ENCODE measurements around the gene HS1BP3.

Gene HS1BP3

DNA sequence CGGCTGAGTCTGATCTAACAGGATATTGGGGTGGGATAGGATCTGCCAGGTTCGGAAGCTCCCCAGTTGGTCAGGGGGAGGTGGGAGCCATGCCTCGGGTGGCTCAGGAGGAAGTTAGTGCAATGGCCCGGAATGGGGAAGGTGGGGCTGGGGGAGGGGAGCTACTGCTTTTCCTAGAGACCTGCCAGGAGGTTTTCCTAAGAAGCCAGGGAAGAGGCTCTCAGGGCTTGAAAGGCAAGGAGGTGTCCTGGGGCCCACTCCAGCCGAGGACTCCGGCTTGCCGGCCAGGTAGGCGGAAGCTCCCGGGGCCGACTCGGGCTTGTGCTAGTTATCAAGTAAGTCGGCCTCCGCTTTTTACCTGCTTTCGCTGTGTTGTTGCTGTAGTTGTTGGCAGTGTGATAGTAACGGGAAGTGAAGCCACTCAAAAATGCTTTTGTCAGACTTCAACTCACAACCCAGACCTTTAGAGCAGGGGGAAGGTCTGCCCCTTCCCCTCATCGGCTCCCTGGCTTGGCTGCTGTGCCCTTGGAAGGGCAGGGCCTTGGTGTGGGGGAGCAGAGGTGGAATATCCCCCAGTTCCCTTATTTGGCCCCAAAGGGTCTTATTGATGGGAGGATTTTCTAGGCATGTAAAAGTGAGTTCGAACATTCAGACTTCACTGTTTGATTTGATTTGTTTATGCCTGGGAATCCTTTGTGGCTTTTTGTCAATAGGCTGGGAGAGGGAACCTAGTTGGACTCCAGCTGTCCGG lies 21.5 kb upstream of the HS1BP3 start:
- H3K4me3 ChIP-seq (ENCODE audit: low read depth, low read length) = no peak overlapping the region
- TF ChIP-seq POLR2A (IDR thresholded peaks at IDR 0.05; ENCODE audit: extremely low read depth, insufficient read length) = no peak
- TF ChIP-seq MYC (IDR thresholded peaks at IDR 0.05; ENCODE audit: low read depth, low read length) = no peak
- TF ChIP-seq, protein P1, sequence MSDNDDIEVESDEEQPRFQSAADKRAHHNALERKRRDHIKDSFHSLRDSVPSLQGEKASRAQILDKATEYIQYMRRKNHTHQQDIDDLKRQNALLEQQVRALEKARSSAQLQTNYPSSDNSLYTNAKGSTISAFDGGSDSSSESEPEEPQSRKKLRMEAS (IDR thresholded peaks at IDR 0.05; ENCODE audit: low read depth, low read length) = no peak
- TF ChIP-seq, protein P2, sequence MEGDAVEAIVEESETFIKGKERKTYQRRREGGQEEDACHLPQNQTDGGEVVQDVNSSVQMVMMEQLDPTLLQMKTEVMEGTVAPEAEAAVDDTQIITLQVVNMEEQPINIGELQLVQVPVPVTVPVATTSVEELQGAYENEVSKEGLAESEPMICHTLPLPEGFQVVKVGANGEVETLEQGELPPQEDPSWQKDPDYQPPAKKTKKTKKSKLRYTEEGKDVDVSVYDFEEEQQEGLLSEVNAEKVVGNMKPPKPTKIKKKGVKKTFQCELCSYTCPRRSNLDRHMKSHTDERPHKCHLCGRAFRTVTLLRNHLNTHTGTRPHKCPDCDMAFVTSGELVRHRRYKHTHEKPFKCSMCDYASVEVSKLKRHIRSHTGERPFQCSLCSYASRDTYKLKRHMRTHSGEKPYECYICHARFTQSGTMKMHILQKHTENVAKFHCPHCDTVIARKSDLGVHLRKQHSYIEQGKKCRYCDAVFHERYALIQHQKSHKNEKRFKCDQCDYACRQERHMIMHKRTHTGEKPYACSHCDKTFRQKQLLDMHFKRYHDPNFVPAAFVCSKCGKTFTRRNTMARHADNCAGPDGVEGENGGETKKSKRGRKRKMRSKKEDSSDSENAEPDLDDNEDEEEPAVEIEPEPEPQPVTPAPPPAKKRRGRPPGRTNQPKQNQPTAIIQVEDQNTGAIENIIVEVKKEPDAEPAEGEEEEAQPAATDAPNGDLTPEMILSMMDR (IDR thresholded peaks at IDR 0.05; ENCODE audit: low read depth, low read length) = no peak
- no peak for DNase-seq (ENCODE audit: low read depth)

DNA sequence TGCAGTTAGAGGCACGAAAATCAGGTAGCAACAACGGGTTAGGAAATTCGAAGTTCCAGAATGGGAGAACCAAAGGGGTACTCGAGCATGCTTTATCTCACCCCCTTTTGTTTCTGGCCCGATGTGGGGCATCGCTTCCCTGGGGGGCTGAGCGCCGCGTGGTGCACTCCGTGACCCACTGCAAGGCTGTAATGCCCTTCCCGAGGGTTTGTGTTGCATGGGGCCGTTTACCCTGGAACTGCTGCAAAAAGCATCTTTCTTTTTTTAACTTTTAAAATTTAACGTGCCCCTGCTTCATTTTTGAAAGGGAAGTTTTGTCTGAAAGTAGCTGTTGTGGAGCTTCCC lies 20.8 kb upstream of the HS1BP3 start:
- no peak for DNase-seq (ENCODE audit: low read depth)
- TF ChIP-seq, protein P2 (IDR thresholded peaks at IDR 0.05; ENCODE audit: low read depth, low read length) = no peak
- TF ChIP-seq POLR2A (IDR thresholded peaks at IDR 0.05; ENCODE audit: extremely low read depth, insufficient read length) (no peak), MYC (IDR thresholded peaks at IDR 0.05; ENCODE audit: low read depth, low read length) (no peak)
- TF ChIP-seq, protein P1 (IDR thresholded peaks at IDR 0.05; ENCODE audit: low read depth, low read length) = no peak
- no peak overlapping the region for H3K4me3 ChIP-seq (ENCODE audit: low read depth, low read length)

DNA sequence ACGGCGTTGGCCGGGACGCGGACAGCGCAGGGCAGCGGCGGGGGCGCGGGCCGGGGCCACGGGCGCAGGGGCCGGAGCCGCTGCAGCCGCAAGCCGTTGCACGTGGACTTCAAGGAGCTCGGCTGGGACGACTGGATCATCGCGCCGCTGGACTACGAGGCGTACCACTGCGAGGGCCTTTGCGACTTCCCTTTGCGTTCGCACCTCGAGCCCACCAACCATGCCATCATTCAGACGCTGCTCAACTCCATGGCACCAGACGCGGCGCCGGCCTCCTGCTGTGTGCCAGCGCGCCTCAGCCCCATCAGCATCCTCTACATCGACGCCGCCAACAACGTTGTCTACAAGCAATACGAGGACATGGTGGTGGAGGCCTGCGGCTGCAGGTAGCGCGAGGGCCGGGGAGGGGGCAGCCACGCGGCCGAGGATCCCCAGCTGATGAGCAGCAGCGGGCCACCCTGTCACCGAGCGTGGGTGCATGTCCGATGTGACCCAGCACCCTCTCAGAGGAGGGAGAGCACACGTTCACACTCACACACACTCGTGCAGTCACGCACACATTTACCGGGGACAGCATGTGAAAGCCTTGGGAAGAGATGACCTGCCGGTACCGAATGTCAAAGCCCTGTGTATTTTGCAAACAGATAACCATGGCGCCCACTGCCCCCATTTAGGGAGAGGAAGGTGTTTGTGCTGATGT lies 20.3 kb upstream of the HS1BP3 start:
- H3K4me3 ChIP-seq (ENCODE audit: low read depth, low read length) = no peak overlapping the region
- TF ChIP-seq, protein P2 (IDR thresholded peaks at IDR 0.05; ENCODE audit: low read depth, low read length) = no peak
- TF ChIP-seq, protein P1 (IDR thresholded peaks at IDR 0.05; ENCODE audit: low read depth, low read length) = no peak
- TF ChIP-seq MYC (IDR thresholded peaks at IDR 0.05; ENCODE audit: low read depth, low read length) (no peak), POLR2A (IDR thresholded peaks at IDR 0.05; ENCODE audit: extremely low read depth, insufficient read length) (no peak)
- no peak for DNase-seq (ENCODE audit: low read depth)

DNA sequence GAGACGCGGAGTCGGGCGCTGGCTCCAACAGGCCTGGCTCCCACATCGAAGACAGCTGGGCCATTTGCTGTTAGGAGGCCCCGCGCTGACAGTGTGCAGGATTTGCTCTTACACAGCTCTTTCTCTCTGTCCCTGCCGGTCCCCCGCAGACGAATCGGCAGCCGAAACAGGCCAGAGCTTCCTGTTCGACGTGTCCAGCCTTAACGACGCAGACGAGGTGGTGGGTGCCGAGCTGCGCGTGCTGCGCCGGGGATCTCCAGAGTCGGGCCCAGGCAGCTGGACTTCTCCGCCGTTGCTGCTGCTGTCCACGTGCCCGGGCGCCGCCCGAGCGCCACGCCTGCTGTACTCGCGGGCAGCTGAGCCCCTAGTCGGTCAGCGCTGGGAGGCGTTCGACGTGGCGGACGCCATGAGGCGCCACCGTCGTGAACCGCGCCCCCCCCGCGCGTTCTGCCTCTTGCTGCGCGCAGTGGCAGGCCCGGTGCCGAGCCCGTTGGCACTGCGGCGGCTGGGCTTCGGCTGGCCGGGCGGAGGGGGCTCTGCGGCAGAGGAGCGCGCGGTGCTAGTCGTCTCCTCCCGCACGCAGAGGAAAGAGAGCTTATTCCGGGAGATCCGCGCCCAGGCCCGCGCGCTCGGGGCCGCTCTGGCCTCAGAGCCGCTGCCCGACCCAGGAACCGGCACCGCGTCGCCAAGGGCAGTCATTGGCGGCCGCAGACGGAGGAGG lies 19.6 kb upstream of the HS1BP3 start:
- TF ChIP-seq, protein P2 (IDR thresholded peaks at IDR 0.05; ENCODE audit: low read depth, low read length) = no peak
- TF ChIP-seq POLR2A (IDR thresholded peaks at IDR 0.05; ENCODE audit: extremely low read depth, insufficient read length) = no peak
- TF ChIP-seq MYC (IDR thresholded peaks at IDR 0.05; ENCODE audit: low read depth, low read length) = no peak
- TF ChIP-seq, protein P1 (IDR thresholded peaks at IDR 0.05; ENCODE audit: low read depth, low read length) = no peak
- no peak for DNase-seq (ENCODE audit: low read depth)
- H3K4me3 ChIP-seq (ENCODE audit: low read depth, low read length) = no peak overlapping the region

DNA sequence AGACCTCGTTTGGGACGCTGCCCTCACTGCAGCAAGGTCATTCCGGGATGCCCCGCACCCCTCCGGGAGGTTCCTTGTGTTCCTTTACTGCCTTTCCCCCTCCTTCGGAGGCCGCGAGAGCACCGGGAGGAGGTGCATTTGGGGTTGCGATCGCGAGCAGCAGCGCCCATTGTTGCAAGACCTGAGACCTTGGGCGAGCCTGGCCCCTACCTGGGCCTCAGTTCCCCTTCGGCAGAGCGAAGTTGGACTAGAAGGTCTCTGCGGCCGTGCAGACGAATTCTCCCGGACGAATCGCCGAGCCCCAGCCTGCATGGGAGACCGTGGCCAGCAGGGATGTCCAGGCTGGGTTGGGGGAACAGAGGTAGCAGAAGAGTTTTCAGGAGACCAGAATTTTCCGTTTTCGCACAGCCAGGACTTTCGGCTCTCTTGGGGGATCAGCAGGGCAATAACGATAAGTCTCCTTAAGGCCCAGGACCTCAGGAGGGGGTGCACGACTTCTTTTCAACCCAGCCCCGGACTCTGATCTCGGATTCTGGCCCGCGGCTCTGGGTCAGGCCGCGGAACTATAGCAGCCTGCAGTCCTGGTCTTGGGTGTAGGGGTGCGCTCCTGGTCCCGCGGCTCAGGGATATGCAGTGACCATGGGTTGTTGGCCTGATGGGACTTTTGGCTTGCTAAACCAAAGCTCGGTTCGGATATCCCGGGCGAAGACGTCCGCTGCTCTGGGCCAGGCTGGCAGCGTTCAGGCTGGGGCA lies 18.8 kb upstream of the HS1BP3 start:
- TF ChIP-seq POLR2A (IDR thresholded peaks at IDR 0.05; ENCODE audit: extremely low read depth, insufficient read length) (no peak), MYC (IDR thresholded peaks at IDR 0.05; ENCODE audit: low read depth, low read length) (no peak)
- TF ChIP-seq, protein P1 (IDR thresholded peaks at IDR 0.05; ENCODE audit: low read depth, low read length) = no peak
- TF ChIP-seq, protein P2 (IDR thresholded peaks at IDR 0.05; ENCODE audit: low read depth, low read length) = no peak
- no peak overlapping the region for H3K4me3 ChIP-seq (ENCODE audit: low read depth, low read length)

More for the DNA sequence above, 18.8 kb upstream of the HS1BP3 start:
- no peak for DNase-seq (ENCODE audit: low read depth)

All from NB4 (cell line).